Panc1 (cell line): ENCODE measurements around the gene GPR33. TPM values are rescaled to one million over a fixed set of nuclear protein-coding genes. Genes with fewer than 3 reads are reported as not detected.
"Not testable (repeated sequence)": the region's sequence is repeated elsewhere in the genome, so short reads cannot be mapped to it uniquely, and the experiment has no call there.

ENCODE experiments used
- ATAC-seq: fragments of 200-7000 bp; cut with Tn5 transposase; 2 replicates; pipeline ENCODE4 v1.9.1; 2020; ENCODE audit warnings: mild to moderate bottlenecking, moderate library complexity
- BruUV-seq: library from RNA; stranded (reverse); fragments of 400-500 nt; replicated peaks from 2 replicates; lab custom pipeline; 2021; lab: Mats Ljungman, UMichigan
- CTCF ChIA-PET: fragments of 300-600 bp; sonication (Branson Sonifier 250); formaldehyde crosslinking; loops from one replicate; lab custom pipeline; 2022; ENCODE audit warnings: antibody characterized with exemption; lab: Charles Lee
- POLR2A ChIA-PET: fragments of 300-600 bp; sonication (Branson Sonifier 250); formaldehyde crosslinking; loops from one replicate; lab custom pipeline; 2022; ENCODE audit warnings: antibody characterized with exemption; lab: Charles Lee
- DNase-seq: peaks from one replicate; pipeline ENCODE4 v3.0.0-alpha.2; 2010; ENCODE audit warnings: low read depth, low spot score
- H3K27ac ChIP-seq: 2 replicates; pipeline ENCODE4 v1.5.1; 2011; ENCODE audit warnings: mild to moderate bottlenecking, low read length, inconsistent platforms
- H3K27me3 ChIP-seq: fragments of 200-500 bp; sonication (Bioruptor generic); 2 replicates; pipeline ENCODE4 v1.6.0; 2014; ENCODE audit warnings: low read length, inconsistent platforms; ENCODE audit not compliant: control insufficient read depth, insufficient read depth
- H3K36me3 ChIP-seq: fragments of 200-500 bp; sonication (Bioruptor generic); 2 replicates; pipeline ENCODE4 v1.5.1; 2014; ENCODE audit warnings: inconsistent platforms, mild to moderate bottlenecking, low read length, moderate library complexity; ENCODE audit not compliant: control insufficient read depth, insufficient read depth
- H3K4me1 ChIP-seq: 2 replicates; pipeline ENCODE4 v1.5.1; 2011; ENCODE audit warnings: inconsistent platforms, mild to moderate bottlenecking, low read length, moderate library complexity; ENCODE audit not compliant: control insufficient read depth, insufficient read depth
- H3K4me3 ChIP-seq, 2 experiments: 2 replicates each; pipeline ENCODE4 v1.5.1; 2011 to 2012; ENCODE audit warnings: low read depth in 2 of 2, low read length in 2 of 2, mild to moderate bottlenecking in 2 of 2, inconsistent platforms in 1 of 2, moderate library complexity in 1 of 2
- H3K9me3 ChIP-seq: fragments of 200-500 bp; sonication (Bioruptor generic); 2 replicates; pipeline ENCODE4 v1.5.1; 2014; ENCODE audit warnings: low read depth, mild to moderate bottlenecking, inconsistent platforms, low read length, moderate library complexity; ENCODE audit not compliant: control insufficient read depth, insufficient read depth
- CTCF ChIP-seq: fragments of 450-650 bp; IDR thresholded peaks from 2 replicates; pipeline ENCODE4 v1.5.1; 2017; ENCODE audit warnings: mild to moderate bottlenecking
- POLR2AphosphoS5 ChIP-seq: IDR thresholded peaks from 2 replicates; pipeline ENCODE4 v1.6.1; 2012; ENCODE audit warnings: mild to moderate bottlenecking, low read depth, low read length, moderate library complexity
- REST ChIP-seq, 2 experiments: IDR thresholded peaks; 2 replicates each; pipeline ENCODE4 v1.6.1; 2011 to 2012; ENCODE audit warnings: low read depth in 2 of 2, control low read depth in 1 of 2, low read length in 1 of 2, mild to moderate bottlenecking in 1 of 2, moderate library complexity in 1 of 2; ENCODE audit not compliant: insufficient read depth in 1 of 2
- SIN3A ChIP-seq: IDR thresholded peaks from 2 replicates; pipeline ENCODE4 v1.6.1; 2012; ENCODE audit warnings: low read depth, mild to moderate bottlenecking, low read length, moderate library complexity, borderline replicate concordance; ENCODE audit not compliant: insufficient read depth
- TCF7L2 ChIP-seq: IDR thresholded peaks from 2 replicates; pipeline ENCODE4 v1.6.1; 2011; ENCODE audit warnings: mild to moderate bottlenecking, low read depth, low read length, inconsistent platforms
- in situ Hi-C: cut with HindIII; loops from 2 replicates; pipeline ENCODE4 v1.10.0; 2016; ENCODE audit warnings: low sequenced_read_pairs, low pct_unique_long_range_greater_than_20kb
- intact Hi-C: fragments of 100-400 bp; cut with micrococcal nuclease; formaldehyde crosslinking; loops from one replicate; pipeline ENCODE4 v1.10.0; 2022; ENCODE audit not compliant: unreplicated experiment
- total RNA-seq: library from RNA; stranded (reverse); gene quantifications from one replicate; pipeline ENCODE4 v1.2.1, GENCODE V29; 2021; ENCODE audit not compliant: unreplicated experiment

GPR33 gene
- total RNA-seq, 1 experiment from 2014 or later, result not detected

GRCh38 chr14:31439561-31439960 is 48.3 kb downstream of the GPR33 start:
- H3K4me3 ChIP-seq, result no peak overlapping the region
- TF ChIP-seq REST (IDR thresholded peaks at IDR 0.05; ENCODE audit: insufficient read depth in 1 of 2, low read depth in 2 of 2, low read length in 1 of 2), result no peak
- TF ChIP-seq POLR2AphosphoS5, result no peak
- no peak for TF ChIP-seq SIN3A
- TF ChIP-seq CTCF, result no peak
- no peak for TF ChIP-seq TCF7L2
- in situ Hi-C loops, result no loop called here
- no peak overlapping the region for H3K27ac ChIP-seq
- no TSS peak for BruUV-seq
- H3K9me3 ChIP-seq, result no peaks in the 10 kb centered on the region
- ATAC-seq, result no peak
- H3K4me1 ChIP-seq, result no peaks in the 10 kb centered on the region
- no peaks in the 10 kb centered on the region for H3K27me3 ChIP-seq
- no peaks in the 10 kb centered on the region; the same call in 1 of the 2 replicates for H3K36me3 ChIP-seq
- ChIA-PET POLR2A (no interaction called here), CTCF (no interaction called here)
- DNase-seq, result no peak
- intact Hi-C loops, result no loop called here

GRCh38 chr14:31437045-31437691 is 50.7 kb downstream of the GPR33 start:
- H3K4me3 ChIP-seq, H3K27ac ChIP-seq, intact Hi-C loops, H3K27me3 ChIP-seq, DNase-seq, H3K4me1 ChIP-seq, H3K9me3 ChIP-seq, CTCF ChIA-PET, in situ Hi-C loops, H3K36me3 ChIP-seq, ATAC-seq, POLR2A ChIA-PET, BruUV-seq: not testable (repeated sequence)

GRCh38 chr14:31435276-31435675 is 52.6 kb downstream of the GPR33 start:
- DNase-seq (no peak), ATAC-seq (no peak)
- no peaks in the 10 kb centered on the region for H3K36me3 ChIP-seq
- no peak overlapping the region for H3K4me3 ChIP-seq
- no peaks in the 10 kb centered on the region for H3K4me1 ChIP-seq
- H3K27me3 ChIP-seq, result no peaks in the 10 kb centered on the region
- intact Hi-C loops (no loop called here), in situ Hi-C loops (no loop called here)
- BruUV-seq, result no TSS peak
- TF ChIP-seq POLR2AphosphoS5, result no peak
- TF ChIP-seq REST (IDR thresholded peaks at IDR 0.05; ENCODE audit: insufficient read depth in 1 of 2, low read depth in 2 of 2, low read length in 1 of 2), result no peak
- no peak for TF ChIP-seq CTCF
- TF ChIP-seq TCF7L2, result no peak
- TF ChIP-seq SIN3A, result no peak
- ChIA-PET CTCF (no interaction called here), POLR2A (interaction anchor here (0.5 kb wide), 1 partner anchor 73 kb away, joined by 4 read pairs; no protein-coding TSS in a partner anchor)
- H3K27ac ChIP-seq, result no peak overlapping the region
- H3K9me3 ChIP-seq, result no peaks in the 10 kb centered on the region
